Glomerular visceral epithelial cell (primary cell): ENCODE measurements around the gene FANCC.
"Not testable (repeated sequence)": the region's sequence is repeated elsewhere in the genome, so short reads cannot be mapped to it uniquely, and the experiment has no call there.

Experiments used
- DNase-seq: peaks from one replicate; pipeline ENCODE4 v3.0.0-alpha.2; 2016; ENCODE audit errors: extremely low spot score

The FANCC gene

GRCh38 chr9:95229230-95229915 lies 88.1 kb downstream of the FANCC start:
- peak; percentile 49 for DNase-seq

GRCh38 chr9:95226921-95227320 lies 90.6 kb downstream of the FANCC start:
- DNase-seq, result peak; percentile 13

DNA sequence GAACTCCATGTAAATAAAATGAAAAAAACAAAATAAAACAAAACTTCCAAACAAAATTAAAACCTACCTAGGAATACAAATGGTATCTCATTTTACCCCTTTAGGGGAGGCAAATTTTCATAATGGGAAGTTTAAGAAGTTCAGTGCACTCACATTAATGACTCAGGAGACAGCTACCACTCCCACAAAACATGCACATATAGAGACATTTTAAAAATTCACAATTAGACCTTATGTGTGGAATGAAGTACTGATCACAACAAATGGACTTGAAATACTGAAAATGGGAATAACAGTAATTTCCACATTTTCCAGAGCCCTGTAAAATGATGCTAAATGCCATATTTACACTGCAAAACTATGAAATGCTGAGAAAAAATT lies 91.8 kb downstream of the FANCC start:
- no peak for DNase-seq

- DNase-seq, result no peak
Measured at GRCh38 chr9:95225076-95225725, 92.3 kb downstream of the FANCC start.

DNA sequence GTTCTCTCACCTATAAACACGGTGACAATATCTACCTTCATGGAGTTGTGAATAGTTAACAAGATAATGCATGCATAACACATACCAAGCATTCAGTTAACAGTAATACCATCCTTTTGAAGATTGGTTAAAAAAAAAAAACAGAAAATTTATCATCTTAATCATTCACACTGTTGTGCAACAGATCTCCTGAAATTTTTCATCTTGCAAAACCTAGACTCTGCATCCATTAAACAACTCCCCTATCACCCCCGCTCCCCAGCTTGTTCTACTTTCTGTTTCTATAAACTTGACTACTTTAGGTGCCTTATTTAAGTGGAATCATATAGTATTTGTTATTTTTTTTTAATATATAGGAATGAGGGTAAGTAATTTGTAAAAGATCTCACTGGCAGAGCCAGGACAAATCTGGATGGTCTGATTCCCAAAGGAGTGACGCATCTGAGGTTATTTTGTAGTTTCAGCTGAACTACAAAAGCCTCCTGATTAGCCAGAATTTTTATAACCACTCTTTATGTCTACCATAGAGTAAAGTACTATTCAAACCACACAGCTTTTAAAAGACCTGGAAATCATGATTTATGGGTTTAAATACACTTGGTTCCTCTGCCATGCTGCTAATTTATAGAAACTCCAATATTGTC lies 93.0 kb downstream of the FANCC start:
- no peak for DNase-seq

DNA sequence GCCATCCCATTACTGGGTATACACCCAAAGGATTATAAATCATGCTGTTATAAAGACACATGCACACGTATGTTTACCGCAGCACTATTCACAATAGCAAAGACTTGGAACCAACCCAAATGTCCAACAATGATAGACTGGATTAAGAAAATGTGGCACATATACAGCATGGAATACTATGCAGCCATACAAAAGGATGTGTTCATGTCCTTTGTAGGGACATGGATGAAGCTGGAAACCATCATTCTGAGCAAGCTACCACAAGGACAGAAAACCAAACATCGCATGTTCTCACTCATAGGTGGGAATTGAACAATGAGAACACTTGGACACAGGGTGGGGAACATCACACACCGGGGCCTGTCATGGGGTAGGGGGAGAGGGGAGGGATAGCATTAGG lies 97.2 kb downstream of the FANCC start:
- not testable (repeated sequence) for DNase-seq

- no peak for DNase-seq
Measured at GRCh38 chr9:95218773-95219172, 98.7 kb downstream of the FANCC start.

DNA sequence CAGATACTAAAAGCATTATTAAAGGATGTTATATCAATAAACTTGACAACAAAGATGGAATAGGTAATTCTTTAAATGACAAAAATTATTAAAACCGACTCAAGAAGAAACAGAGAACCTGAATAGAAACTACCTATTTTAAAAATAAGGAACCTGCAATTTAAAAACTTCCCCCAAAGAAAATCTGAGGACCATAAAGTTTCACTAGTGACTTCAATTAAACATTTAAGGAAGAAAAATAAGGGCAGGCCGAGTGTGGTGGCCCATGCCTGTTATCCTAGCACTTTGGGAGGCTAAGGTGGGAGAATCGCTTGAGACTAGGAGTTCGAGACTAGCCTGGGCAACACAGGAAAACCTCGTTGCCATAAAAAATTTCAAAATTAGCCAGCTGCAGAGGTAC lies 99.6 kb downstream of the FANCC start:
- DNase-seq, result no peak

- DNase-seq, result no peak
Measured at GRCh38 chr9:95215336-95215898, 102.1 kb downstream of the FANCC start.

DNA sequence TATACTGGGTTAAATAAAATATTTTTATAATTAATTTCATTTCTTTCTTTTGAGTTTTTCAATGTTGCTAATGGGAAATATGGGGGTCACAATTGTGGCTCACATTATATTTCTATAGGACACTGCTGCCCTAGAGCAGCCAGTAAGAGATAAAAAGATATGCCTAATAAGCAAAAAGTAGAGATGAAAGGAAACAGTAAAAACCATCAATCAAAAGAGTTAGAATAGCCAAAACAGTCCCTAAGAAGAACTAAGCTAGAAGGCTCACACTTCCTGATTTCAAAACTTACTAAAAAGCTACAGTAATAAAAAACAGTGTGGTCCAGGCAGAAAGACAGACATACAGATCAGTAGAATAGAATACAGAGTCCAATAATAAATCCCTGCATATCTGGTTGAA lies 104.4 kb downstream of the FANCC start:
- no peak for DNase-seq

DNA sequence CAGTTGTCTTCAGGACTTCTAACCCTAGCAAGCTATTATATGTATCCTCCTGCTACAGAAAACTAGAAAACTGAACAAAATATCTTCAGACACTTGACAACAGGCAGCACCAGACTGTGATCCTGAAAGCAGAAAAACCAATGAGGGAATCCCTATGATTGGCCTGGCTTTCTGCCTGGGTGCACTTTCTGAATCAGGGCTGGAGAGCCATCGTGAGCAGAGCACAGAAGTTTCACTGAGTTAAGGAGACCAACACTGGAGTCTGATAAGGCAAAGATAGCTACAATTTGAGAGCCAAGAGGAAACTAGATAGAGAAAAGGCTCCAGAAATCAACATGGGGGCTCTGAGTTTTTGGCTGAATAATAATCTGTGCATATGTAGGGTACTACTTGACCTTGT lies 106.5 kb downstream of the FANCC start:
- no peak for DNase-seq

DNA sequence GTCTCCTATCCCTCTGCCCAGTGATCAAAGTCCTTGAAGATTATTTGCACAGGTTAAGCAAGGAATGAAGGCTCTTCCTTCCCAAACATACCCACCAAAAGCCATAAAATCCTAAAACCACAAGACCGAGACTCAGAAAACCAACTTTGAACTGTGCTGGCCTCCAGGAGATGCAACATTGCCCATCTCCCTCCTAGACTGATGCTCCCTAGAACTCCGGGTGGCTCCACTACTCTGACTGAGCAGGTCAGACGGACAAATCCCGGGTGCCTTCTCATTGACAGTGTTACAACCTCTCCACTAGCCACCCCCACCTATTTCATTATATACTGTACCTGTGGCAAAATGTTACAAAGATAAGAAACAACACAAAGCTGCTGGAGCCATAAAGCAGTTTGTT lies 110.1 kb downstream of the FANCC start:
- DNase-seq, result no peak

DNA sequence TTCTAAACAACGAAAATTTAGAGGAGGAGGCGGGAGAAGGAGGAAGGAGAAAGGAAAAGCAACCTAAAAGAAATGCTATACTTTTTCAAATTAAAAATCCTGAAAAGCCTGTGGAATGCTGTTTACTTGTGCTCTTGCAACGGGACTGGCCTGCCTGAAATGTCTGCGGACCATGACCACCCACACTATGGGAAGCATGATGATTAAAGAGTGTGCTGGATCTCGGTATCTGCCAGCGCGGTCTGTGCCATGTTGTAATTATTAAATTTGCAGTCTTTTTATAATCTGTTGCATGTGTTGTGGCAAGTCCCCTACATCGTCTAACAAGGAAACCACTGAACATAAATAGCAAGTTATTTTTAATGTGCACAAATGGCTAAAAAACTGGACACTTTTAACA lies 111.4 kb downstream of the FANCC start:
- DNase-seq, result no peak

DNA sequence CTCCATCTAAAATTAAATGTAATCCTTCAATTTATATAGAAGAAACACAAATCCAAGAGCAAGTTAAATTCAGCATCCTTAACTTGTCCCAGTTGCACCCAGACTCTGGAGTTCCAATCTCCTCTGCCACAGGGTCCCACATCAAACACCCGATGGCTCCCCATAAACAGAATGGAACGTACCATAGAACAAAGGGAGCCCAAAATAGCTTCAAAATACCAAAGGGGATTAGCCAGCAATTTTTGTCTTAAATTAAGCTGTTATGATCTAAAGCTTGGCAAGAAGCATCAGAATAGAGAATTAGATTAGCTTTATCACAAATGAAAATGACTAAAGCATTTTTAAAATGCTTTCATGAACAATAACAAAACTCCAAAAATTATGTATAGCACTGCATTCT lies 112.8 kb downstream of the FANCC start:
- DNase-seq, result no peak

- DNase-seq, result no peak
Measured at GRCh38 chr9:95204310-95204709, 113.2 kb downstream of the FANCC start.

- DNase-seq, result not testable (repeated sequence)
Measured at GRCh38 chr9:95203019-95203418, 114.5 kb downstream of the FANCC start.

DNA sequence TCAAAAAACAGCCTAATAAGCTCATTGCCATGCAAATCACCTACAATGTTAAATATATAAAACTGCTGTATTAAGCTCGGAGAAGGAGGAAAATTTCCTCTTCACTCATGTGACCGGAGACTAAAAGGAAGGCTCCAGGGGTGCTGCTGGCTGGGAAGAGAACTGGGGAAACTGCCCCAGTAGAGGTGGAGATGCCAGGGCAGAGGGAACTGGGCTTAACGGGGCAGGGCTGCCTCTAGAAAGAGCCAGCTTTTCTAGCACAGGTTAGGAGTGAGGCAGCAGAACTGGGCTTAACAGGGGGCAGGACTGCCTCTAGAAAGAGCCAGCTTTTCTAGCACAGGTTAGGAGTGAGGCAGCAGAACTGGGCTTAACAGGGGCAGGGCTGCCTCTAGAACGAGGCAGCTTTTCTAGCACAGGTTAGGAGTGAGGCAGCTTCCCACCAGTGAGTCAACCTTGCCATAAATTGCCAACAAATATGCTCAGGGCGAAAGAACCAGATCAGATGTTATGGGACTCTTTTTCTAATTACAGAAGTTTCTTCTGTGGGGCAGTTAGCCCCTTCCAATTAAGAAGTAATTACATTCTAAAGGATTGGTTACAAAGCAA lies 115.3 kb downstream of the FANCC start:
- DNase-seq, result no peak

GRCh38 chr9:95201206-95201605 lies 116.3 kb downstream of the FANCC start:
- no peak for DNase-seq

GRCh38 chr9:95197692-95198271 lies 119.7 kb downstream of the FANCC start:
- peak; percentile 76 for DNase-seq

DNA sequence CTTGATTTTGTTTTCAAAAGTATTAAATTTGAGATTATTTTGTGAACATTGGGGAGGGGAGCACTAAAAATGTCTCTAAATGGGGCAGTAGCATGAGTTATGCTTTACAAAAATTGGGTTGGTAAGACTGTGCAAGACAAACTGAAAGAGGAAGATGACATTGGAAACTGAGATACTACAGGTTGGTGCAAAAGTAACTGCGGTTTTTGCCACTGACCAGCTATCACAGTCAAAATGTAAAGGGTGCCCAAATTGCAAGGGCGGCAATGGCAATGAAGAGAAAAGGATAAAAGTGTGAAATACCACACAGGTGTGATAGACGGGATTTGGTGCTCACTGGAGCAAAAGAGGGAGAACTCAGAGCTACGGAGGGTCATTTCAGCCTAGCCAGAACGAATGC lies 124.0 kb downstream of the FANCC start:
- DNase-seq, result no peak

DNA sequence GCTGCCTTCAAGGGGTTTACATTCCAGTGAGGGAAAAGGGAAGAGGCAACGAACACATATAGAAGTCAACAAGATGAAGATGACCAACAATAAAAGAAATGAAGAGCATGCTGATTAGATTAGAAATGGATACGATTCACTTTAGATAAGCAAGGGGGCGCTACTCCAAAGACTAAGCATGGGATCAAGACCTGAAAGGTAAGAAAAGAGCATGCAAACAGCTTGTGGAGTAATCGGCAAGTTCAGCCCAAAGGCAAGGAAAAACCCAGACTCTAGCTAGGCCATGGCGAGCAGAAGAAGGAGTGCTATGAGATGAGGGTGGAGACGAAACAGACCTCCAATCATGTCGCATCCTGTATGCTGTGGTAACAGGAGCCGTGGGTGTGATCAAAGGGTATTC lies 124.4 kb downstream of the FANCC start:
- DNase-seq, result no peak

DNA sequence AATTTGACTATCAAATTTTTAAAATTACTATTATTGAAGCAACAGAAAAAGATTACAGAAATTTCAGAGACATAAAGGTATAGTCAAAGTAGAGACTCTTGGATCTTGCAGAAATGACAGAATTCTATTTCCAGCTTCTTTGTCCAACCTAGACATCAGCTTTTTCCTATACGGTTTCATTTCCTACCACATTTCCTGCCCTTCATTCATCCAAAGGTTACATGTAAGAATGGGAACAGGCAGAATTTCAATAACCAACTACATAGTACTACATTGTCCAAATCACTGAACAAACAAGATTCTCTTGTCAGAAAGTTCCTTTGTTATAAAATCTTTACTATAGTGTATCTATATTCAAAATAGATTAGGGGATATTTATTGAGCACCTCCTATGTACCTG lies 124.9 kb downstream of the FANCC start:
- no peak for DNase-seq
